ENCODE data around the gene CATSPERZ.

CATSPERZ gene

GRCh38 chr11:64285885-64286800 lies 14.0 kb upstream of the CATSPERZ start:
- DNase-seq (ENCODE audit: low spot score): peak; percentile 74

DNA sequence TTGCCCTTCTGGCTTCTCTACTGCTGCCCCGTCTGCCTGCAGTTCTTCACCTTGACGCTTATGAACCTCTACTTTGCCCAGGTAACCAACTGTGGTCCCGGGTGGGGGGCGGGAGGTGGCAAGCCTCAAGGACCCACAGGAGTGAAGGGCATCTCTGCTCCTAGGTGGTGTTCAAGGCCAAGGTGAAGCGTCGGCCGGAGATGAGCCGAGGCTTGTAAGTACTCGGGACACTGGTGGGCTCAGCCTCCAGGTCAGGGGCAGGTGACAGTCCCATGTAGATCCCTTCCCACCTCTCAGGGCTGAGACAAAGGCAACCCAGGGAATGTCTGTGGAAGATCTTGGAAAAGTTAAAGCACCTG lies 13.4 kb upstream of the CATSPERZ start:
- no peak for DNase-seq (ENCODE audit: low spot score)

GRCh38 chr11:64287676-64288352 lies 12.3 kb upstream of the CATSPERZ start:
- DNase-seq (ENCODE audit: low spot score): no peak

GRCh38 chr11:64288353-64288750 lies 11.8 kb upstream of the CATSPERZ start:
- DNase-seq (ENCODE audit: low spot score): no peak

DNA sequence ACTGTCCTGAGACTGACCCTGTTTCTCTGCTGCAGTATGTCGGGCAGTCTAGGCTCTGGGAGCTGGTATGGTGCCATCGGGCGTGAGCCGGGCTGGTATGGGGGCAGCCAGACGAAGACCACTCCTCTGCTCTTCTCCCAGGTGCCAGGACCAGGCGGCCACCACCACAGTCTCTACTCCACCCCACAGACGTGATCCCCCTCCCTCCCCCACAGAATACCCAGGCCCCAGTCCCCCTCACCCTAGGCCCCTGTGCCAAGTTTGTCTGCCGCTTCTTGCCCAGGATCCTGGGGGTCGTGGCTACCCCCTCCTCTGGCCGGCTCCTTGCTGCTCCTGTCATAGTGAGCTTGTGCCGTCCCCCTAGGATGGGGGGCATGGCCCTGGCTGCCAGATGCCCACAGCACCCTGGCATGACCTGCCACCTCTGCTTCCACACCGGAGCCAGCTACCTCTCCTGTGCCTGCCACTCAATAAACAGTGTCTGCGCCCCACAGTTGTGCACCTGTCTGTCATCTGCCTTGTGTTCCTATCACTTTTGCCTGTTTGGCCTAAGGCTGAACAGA lies 11.1 kb upstream of the CATSPERZ start:
- DNase-seq (ENCODE audit: low spot score): no peak

- DNase-seq (ENCODE audit: low spot score): no peak
These were observed 9.6 kb upstream of the CATSPERZ start for GRCh38 chr11:64290352-64291261.

DNA sequence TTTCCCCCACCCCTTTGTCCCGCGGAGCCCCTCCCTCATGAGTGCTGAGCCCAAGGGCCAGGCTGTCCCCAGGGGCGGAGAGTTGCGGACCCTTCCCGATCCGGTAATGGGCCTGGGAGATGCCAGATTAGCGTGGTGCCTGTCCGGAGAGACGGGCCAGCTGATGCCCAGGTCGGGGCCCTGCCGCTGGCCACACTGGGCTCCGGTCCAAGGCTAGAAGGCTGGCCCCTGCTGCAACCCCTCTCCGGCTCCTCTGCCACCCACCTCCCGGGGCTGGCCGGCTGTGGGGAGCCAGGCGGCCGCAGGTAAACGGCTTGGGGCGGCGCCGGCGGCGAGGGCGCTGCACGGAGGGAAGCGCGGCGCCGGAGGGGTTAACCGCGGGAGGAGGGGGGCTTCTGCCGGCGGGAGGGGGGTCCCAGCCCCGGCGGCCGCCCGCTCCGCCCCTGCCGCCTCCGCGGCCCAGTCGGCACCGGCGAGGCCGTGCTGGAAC lies 8.9 kb upstream of the CATSPERZ start, which contains the start of gene KCNK4:
KCNK4 (plus strand) TSS at position 41 of the 490 bp plus-strand sequence. CDS start 1,717 bp downstream, outside the sequence.
- peak; percentile 35 for DNase-seq (ENCODE audit: low spot score)

DNA sequence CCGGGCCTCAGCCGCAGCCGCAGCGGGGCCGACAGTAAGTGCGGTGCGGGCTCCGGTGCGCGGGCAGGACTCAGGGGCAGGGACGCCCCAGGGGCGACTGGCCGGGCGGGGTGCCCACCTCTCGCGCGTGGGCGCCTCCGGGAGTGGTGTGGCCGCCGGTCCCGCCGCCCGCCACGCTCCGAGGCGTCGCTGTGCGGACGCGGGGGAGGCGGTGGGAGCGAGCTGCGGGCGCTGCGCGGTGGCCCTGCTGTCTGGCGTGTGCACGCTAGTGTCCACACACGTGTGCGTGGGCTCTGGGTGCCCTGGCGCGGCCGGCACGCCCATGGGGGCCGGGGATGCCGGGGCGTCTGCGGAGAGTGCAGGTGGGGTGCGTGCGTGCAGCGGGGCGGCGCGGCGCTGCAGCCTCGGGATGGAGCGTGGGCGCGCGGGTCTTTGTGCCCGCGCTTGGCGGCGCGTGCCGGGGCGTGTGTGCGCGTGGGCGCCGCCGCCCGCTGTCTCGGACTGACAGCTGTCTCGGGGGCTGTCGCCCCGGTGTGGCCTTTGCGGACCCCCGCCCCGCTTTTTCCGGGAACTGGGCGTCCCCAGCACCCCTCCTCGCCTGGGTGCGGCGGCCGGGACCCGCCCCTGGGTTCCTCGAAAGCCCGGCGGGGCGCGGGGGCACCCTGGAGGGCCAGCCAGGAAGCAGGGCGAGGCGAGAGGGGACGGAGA lies 8.3 kb upstream of the CATSPERZ start:
- peak; percentile 65 for DNase-seq (ENCODE audit: low spot score)

DNA sequence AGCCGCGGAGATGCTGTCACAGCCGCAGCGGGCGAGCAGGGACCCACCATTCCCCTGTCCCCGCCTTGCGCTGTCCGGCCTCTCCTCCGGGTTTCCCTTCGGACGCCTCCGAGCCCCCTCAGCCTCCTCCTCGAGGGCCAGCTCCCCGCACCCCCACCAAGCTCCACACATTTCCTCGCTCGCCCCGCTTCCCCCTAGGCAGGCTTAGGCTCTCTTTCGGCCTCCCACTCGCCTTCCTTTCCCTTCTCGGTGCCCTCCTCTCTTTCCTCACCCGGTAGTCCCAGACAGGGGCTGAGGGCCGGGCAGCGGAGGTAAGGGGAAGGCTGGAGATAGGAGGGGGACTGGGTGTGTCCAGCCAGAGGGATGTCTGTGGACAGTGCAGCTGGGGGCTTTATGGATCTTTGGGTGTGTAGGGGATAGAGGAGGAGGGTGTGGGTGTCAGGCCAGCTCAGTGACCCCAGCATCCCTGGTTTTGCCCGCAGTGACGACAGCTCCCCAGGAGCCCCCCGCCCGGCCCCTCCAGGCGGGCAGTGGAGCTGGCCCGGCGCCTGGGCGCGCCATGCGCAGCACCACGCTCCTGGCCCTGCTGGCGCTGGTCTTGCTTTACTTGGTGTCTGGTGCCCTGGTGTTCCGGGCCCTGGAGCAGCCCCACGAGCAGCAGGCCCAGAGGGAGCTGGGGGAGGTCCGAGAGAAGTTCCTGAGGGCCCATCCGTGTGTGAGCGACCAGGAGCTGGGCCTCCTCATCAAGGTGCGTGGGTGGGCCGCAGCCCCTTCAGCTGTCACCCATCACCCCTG lies 7.5 kb upstream of the CATSPERZ start:
- no peak for DNase-seq (ENCODE audit: low spot score)

- no peak for DNase-seq (ENCODE audit: low spot score)
These were observed 5.4 kb upstream of the CATSPERZ start for GRCh38 chr11:64294774-64295173.

DNA sequence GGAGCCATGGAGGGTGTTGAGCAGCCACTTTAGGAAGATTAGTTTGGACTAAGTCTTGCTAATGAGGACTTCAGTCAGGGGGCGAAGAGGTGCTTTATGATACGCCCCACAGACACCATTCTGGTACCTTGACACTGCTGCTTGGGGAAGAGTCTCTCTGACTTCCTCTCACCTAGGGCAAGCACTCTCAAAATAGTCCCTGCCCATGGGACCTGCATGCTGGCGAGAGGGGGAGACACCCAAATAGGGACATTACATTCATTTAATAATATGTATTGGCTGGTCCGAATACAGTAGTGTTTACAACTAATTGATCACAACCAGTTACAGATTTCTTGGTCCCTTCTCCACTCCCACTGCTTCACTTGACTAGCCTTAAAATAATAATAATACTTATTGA lies 4.4 kb upstream of the CATSPERZ start:
- no peak for DNase-seq (ENCODE audit: low spot score)

DNA sequence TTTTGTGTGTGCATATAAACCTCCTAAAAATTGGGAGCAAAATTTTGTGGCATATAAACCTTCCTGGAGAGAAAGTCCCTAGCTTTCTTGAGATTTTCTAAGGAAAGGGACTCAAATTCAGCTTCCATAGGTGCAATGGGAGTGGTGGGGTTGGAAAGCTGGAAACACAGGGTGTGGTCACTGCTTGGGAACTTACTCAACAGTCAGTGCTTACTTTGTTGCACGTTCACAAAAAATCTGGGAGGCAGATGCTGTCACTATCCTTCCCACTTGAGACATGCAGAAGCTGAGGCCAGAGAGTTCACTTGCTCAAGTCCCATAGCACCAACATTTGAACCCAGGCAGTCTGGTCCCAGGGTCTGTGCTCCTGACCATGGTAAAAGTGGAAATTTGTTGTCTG lies 3.9 kb upstream of the CATSPERZ start:
- no peak for DNase-seq (ENCODE audit: low spot score)

GRCh38 chr11:64296830-64297698 lies 3.1 kb upstream of the CATSPERZ start:
- no peak for DNase-seq (ENCODE audit: low spot score)

DNA sequence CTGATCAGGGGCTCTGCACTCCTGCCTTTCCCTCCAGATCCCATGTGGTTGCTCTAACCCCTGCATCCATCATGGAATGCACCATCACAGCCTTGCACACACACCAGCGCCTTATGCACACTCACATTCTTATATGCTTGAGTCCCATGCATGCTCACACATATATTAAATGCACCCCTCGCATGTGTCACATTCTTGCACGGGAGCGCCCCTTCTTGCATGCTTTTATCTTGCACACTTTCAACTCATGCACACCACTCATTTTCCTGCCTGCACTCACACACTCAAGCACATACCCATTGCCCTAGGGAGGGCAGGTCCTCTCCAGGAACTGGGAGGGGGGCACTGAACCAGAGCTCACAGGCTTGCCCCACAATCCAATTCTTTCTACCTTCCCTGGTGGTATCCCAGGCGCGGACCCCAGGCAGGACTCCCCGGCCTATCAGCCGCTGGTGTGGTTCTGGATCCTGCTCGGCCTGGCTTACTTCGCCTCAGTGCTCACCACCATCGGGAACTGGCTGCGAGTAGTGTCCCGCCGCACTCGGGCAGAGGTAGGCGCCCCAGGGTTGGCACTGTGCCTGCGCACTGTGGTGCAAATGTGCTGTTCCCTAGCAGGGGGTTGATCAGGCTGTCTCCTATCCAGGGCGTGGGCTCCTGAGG lies 2.3 kb upstream of the CATSPERZ start:
- no peak for DNase-seq (ENCODE audit: low spot score)

GRCh38 chr11:64298966-64299846 lies 952 bp upstream of the CATSPERZ start:
- no peak for DNase-seq (ENCODE audit: low spot score)

GRCh38 chr11:64303109-64304031 lies 3.2 kb downstream of the CATSPERZ start:
- DNase-seq (ENCODE audit: low spot score): no peak

DNA sequence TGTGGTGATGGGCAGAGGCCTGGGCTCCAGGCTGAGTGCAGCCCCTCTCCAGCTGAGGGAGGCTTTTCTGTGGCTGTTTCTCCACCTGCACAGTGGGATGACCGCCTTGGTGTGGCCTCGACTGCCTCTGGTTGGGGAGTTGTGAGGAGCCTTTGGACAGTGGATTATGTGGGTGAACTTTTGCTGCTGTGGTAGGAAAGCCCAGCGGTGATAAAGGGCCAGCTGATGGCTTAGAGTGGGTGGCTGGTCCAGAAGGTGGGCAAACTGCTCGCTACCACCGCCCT lies 3.8 kb downstream of the CATSPERZ start:
- DNase-seq (ENCODE audit: low spot score): no peak
